HepG2 (cell line): ENCODE measurements around the gene DNLZ. TPM values are rescaled to one million over a fixed set of nuclear protein-coding genes. Genes with fewer than 3 reads are reported as not detected.

Source experiments
- ARID4A ChIP-seq: sonication (generic); formaldehyde crosslinking; IDR thresholded peaks from 2 replicates; pipeline ENCODE4 v1.5.0; 2020; ENCODE audit warnings: mild to moderate bottlenecking, missing genetic modification reagents, borderline replicate concordance
- FOXM1 ChIP-seq: sonication (generic); formaldehyde crosslinking; IDR thresholded peaks from 2 replicates; pipeline ENCODE4 v1.5.0; 2020; ENCODE audit warnings: missing genetic modification reagents
- HMG20B ChIP-seq: conservative IDR thresholded peaks from 2 replicates; pipeline ENCODE4 v1.6.1; 2016; ENCODE audit warnings: missing genetic modification reagents, missing compliant biosample characterization
- HNF1A ChIP-seq, 2 experiments: sonication (generic) in 1 of 2; formaldehyde crosslinking in 1 of 2; IDR thresholded peaks; 2 replicates each; pipeline versions ENCODE4 v1.4.0 to v1.6.1; 2016 to 2020; ENCODE audit warnings: borderline replicate concordance in 1 of 2, low read depth in 1 of 2, mild to moderate bottlenecking in 1 of 2, missing genetic modification reagents in 1 of 2
- KDM3A ChIP-seq: IDR thresholded peaks from 2 replicates; pipeline ENCODE4 v1.6.1; 2018; ENCODE audit warnings: low read depth, missing compliant biosample characterization
- MED8 ChIP-seq: sonication (generic); formaldehyde crosslinking; IDR thresholded peaks from 2 replicates; pipeline ENCODE4 v1.8.1; 2023; ENCODE audit warnings: mild to moderate bottlenecking, missing genetic modification reagents; ENCODE audit not compliant: insufficient replicate concordance
- MTF2 ChIP-seq: sonication (generic); formaldehyde crosslinking; IDR thresholded peaks from 2 replicates; pipeline ENCODE4 v1.5.0; 2020; ENCODE audit warnings: missing genetic modification reagents, borderline replicate concordance
- ONECUT2 ChIP-seq: sonication (generic); formaldehyde crosslinking; IDR thresholded peaks from 2 replicates; pipeline ENCODE4 v1.4.0; 2020; ENCODE audit warnings: missing genetic modification reagents
- RBAK ChIP-seq: sonication (generic); formaldehyde crosslinking; IDR thresholded peaks from 2 replicates; pipeline ENCODE4 v1.5.1; 2020; ENCODE audit warnings: mild to moderate bottlenecking, missing genetic modification reagents
- ZNF121 ChIP-seq: sonication (generic); formaldehyde crosslinking; IDR thresholded peaks from 2 replicates; pipeline ENCODE4 v1.5.0; 2020; ENCODE audit warnings: mild to moderate bottlenecking, missing genetic modification reagents
- ZNF180 ChIP-seq: sonication (generic); formaldehyde crosslinking; IDR thresholded peaks from 2 replicates; pipeline ENCODE4 v1.4.0; 2020; ENCODE audit warnings: low read depth, missing genetic modification reagents, borderline replicate concordance
- ZNF503 ChIP-seq: sonication (generic); formaldehyde crosslinking; IDR thresholded peaks from 2 replicates; pipeline ENCODE4 v1.4.0; 2020; ENCODE audit warnings: missing genetic modification reagents
- ZNF607 ChIP-seq: sonication (generic); formaldehyde crosslinking; IDR thresholded peaks from 2 replicates; pipeline ENCODE4 v1.5.1; 2020; ENCODE audit warnings: missing genetic modification reagents, mild to moderate bottlenecking, borderline replicate concordance
- ZNF841 ChIP-seq: sonication (generic); formaldehyde crosslinking; IDR thresholded peaks from 2 replicates; pipeline ENCODE4 v1.8.1; 2023; ENCODE audit warnings: missing genetic modification reagents, borderline replicate concordance
- polyA plus RNA-seq, 8 experiments: library from polyadenylated mRNA; depleted of rRNA in 3 of 8; stranded (reverse) in 7 of 8; unstranded in 1 of 8; fragments of >200 nt; fragmentation: Illumina TruSeq in 4 of 8; extraction: Trizol in 4 of 8; gene quantifications; 2 replicates each; pipeline versions ENCODE4 v1.2.1 to v1.2.3, GENCODE V29; 2011 to 2016; ENCODE audit warnings: low read depth in 4 of 8, missing spikeins in 1 of 8, mixed read lengths in 1 of 8; ENCODE audit not compliant: insufficient read depth in 1 of 8
- total RNA-seq, 5 experiments: library from RNA; depleted of rRNA; stranded (reverse); fragments of >200 nt; fragmentation: Illumina TruSeq; extraction: Trizol; gene quantifications; 2 replicates each; pipeline ENCODE4 v1.2.3, GENCODE V29; 2016; ENCODE audit warnings: low read depth in 1 of 5
- TF ChIP-seq, protein P1 (sequence below): sonication (generic); formaldehyde crosslinking; IDR thresholded peaks from 2 replicates; pipeline ENCODE4 v1.8.0; 2022; ENCODE audit warnings: missing genetic modification reagents, low read depth, mild to moderate bottlenecking, borderline replicate concordance
- TF ChIP-seq, protein P2 (sequence below): sonication (generic); formaldehyde crosslinking; IDR thresholded peaks from 2 replicates; pipeline ENCODE4 v1.4.0; 2020; ENCODE audit warnings: mild to moderate bottlenecking, missing genetic modification reagents

The DNLZ gene
- total and polyA plus RNA-seq, 2 of the 13 experiments (the other 11 are each of a cell fraction or from before 2014, with no cell fraction given): 3.4 to 8.0 TPM

DNA sequence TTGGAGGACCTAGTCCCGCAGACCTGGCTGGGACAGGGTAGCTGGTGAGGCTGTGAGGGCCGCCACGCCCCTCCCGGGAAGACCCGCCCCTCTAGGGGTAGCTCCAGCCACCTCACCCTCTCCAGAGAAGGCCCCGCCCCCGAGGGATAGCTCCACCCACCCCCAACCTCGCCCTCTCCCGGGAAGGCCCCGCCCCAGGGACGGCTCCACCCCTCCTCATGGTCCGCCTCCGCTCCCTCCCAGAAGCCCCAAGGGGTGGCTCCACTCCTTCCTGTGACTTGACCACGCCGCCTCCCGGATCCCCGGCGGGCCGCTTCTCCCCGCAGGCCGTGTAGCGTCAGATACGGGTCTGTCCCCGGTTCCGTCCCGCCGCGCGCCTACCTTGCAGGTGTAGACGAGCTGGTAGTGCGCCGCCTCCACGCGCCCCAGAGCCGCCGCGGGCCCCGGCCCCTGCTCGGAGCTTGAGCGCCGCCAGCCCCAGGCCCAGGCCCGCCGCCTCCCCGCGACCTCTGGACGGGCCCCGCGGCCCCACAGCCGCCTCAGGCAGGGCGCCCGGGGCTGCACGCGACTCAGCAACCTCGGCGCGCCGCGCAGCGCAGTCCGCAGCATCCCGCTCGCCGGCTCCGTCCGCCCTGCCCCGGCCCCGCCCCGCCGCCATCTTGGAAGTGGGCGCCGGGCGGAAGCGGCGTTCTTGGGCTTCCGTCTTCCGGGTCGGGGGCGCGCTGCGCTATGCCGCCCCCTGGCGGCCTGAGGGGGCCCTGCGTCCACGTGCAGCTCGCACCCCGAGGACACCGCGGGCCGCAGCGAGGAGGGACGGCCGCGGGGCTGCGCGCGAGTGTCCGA is at the start of gene DNLZ (continued):
- TF ChIP-seq ARID4A (CRISPR knock-in tag) (peak; percentile 93), ZNF121 (CRISPR knock-in tag) (0 out of 2 replicates have a peak, but pooled peaks have one; percentile 35), HNF1A (IDR thresholded peaks at IDR 0.05; ENCODE audit: low read depth) (no peak), HNF1A (CRISPR knock-in tag; IDR thresholded peaks at IDR 0.05; ENCODE audit: borderline replicate concordance) (peak; percentile 74; the same call in 1 of the 2 replicates), ZNF607 (CRISPR knock-in tag) (peak; percentile 95), ONECUT2 (CRISPR knock-in tag) (no peak), MED8 (CRISPR knock-in tag) (no peak), KDM3A (CRISPR knock-in tag) (peak; percentile 20; the same call in 1 of the 2 replicates), RBAK (CRISPR knock-in tag) (no peak), ZNF180 (CRISPR knock-in tag) (no peak), HMG20B (0 out of 2 replicates have a peak, but pooled peaks have one; percentile 15), MTF2 (CRISPR knock-in tag) (no peak), FOXM1 (CRISPR knock-in tag) (no peak), ZNF841 (CRISPR knock-in tag) (peak; percentile 89), ZNF503 (peak; percentile 68; the same call in 1 of the 2 replicates)
- TF ChIP-seq, protein P1, sequence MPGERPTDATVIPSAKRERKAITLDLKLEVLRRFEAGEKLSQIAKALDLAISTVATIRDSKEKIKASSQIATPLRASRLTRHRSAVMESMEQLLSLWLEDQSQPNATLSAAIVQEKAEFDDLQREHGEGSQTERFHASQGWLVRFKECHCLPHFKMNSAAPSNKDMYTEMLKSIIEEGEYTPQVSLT: no peak; the same call in 1 of the 2 replicates
- TF ChIP-seq, protein P2, sequence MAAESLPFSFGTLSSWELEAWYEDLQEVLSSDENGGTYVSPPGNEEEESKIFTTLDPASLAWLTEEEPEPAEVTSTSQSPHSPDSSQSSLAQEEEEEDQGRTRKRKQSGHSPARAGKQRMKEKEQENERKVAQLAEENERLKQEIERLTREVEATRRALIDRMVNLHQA (CRISPR knock-in tag): no peak
